Uterus (tissue), 2 donors: ENCODE results near the gene ITGB3BP.

Source experiments
- CTCF ChIP-seq, 4 experiments: fragments of 200-600 bp in 2 of 4; fragments of 450-650 bp in 2 of 4; sonication (generic) in 2 of 4; IDR thresholded peaks; one replicate each; pipeline ENCODE4 v1.5.1; 2016 to 2019; ENCODE audit warnings: antibody characterized with exemption in 4 of 4, mild to moderate bottlenecking in 2 of 4, moderate library complexity in 1 of 4
- POLR2A ChIP-seq, 2 donors: fragments of 450-650 bp; IDR thresholded peaks; one replicate each; pipeline ENCODE4 v1.6.1; 2016; ENCODE audit warnings: antibody characterized with exemption in 2 of 2, mild to moderate bottlenecking in 1 of 2, moderate library complexity in 1 of 2

GRCh38 chr1:63537006-63537405, 14.0 kb upstream of the ITGB3BP start:
- TF ChIP-seq CTCF (IDR thresholded peaks at IDR 0.05) = no peak
- TF ChIP-seq POLR2A (IDR thresholded peaks at IDR 0.05) = no peak
